ENCODE results near the gene HSPA12A. TPM values are rescaled to one million over a fixed set of nuclear protein-coding genes. Genes with fewer than 3 reads are reported as not detected.

HSPA12A gene
- total RNA-seq, 1 experiment from 2014 or later: 1.4 TPM

- H3K27me3 ChIP-seq (replicated peaks; ENCODE audit: insufficient read depth, low read depth, low read length, poor library complexity): peaks cover 9% of the 10 kb centered on the region
- ChIA-PET POLR2A (ENCODE audit: low non-redundant PET) (no interaction called here), CTCF (no interaction called here)
- TF ChIP-seq EZH2 (IDR thresholded peaks at IDR 0.05; ENCODE audit: borderline replicate concordance, low read depth, low read length, poor library complexity, severe bottlenecking) (no peak), CTCF (conservative IDR thresholded peaks at IDR 0.05; ENCODE audit: low read depth, low read length) (no peak)
- H3K36me3 ChIP-seq (ENCODE audit: insufficient read depth, low read length, poor library complexity, severe bottlenecking): no peaks in the 10 kb centered on the region
- no TSS peak for BruUV-seq (replicated peaks)
- H3K27ac ChIP-seq (ENCODE audit: low read depth, low read length, poor library complexity, severe bottlenecking): no peak overlapping the region
- no peak for DNase-seq (ENCODE audit: low spot score)
- intact Hi-C loops (cut with micrococcal nuclease; ENCODE audit: unreplicated experiment): no loop called here
- H3K4me1 ChIP-seq (ENCODE audit: insufficient read depth, low read length, poor library complexity, severe bottlenecking): no peaks in the 10 kb centered on the region
- H3K4me3 ChIP-seq (ENCODE audit: low read depth, low read length, poor library complexity, severe bottlenecking): no peak overlapping the region
- no peaks in the 10 kb centered on the region for H3K9me3 ChIP-seq (ENCODE audit: low read depth, low read length, poor library complexity, severe bottlenecking)
Measured at GRCh38 chr10:116671274-116671926, 71.0 kb downstream of the HSPA12A start.

GRCh38 chr10:116670706-116671105, 71.7 kb downstream of the HSPA12A start:
- intact Hi-C loops (cut with micrococcal nuclease; ENCODE audit: unreplicated experiment): no loop called here
- Histone ChIP-seq H3K27ac (ENCODE audit: low read depth, low read length, poor library complexity, severe bottlenecking) (no peak overlapping the region), H3K27me3 (replicated peaks; ENCODE audit: insufficient read depth, low read depth, low read length, poor library complexity) (peaks cover 9% of the 10 kb centered on the region), H3K4me3 (ENCODE audit: low read depth, low read length, poor library complexity, severe bottlenecking) (no peak overlapping the region), H3K36me3 (ENCODE audit: insufficient read depth, low read length, poor library complexity, severe bottlenecking) (no peaks in the 10 kb centered on the region), H3K9me3 (ENCODE audit: low read depth, low read length, poor library complexity, severe bottlenecking) (no peaks in the 10 kb centered on the region), H3K4me1 (ENCODE audit: insufficient read depth, low read length, poor library complexity, severe bottlenecking) (no peaks in the 10 kb centered on the region)
- BruUV-seq (replicated peaks): no TSS peak
- ChIA-PET POLR2A (ENCODE audit: low non-redundant PET) (no interaction called here), CTCF (no interaction called here)
- DNase-seq (ENCODE audit: low spot score): no peak
- TF ChIP-seq EZH2 (IDR thresholded peaks at IDR 0.05; ENCODE audit: borderline replicate concordance, low read depth, low read length, poor library complexity, severe bottlenecking) (no peak), CTCF (conservative IDR thresholded peaks at IDR 0.05; ENCODE audit: low read depth, low read length) (no peak)

- CTCF ChIA-PET: no interaction called here
- Histone ChIP-seq H3K27ac (ENCODE audit: low read depth, low read length, poor library complexity, severe bottlenecking) (no peak overlapping the region), H3K9me3 (ENCODE audit: low read depth, low read length, poor library complexity, severe bottlenecking) (no peaks in the 10 kb centered on the region), H3K27me3 (replicated peaks; ENCODE audit: insufficient read depth, low read depth, low read length, poor library complexity) (peaks cover 9% of the 10 kb centered on the region), H3K4me3 (ENCODE audit: low read depth, low read length, poor library complexity, severe bottlenecking) (no peak overlapping the region), H3K36me3 (ENCODE audit: insufficient read depth, low read length, poor library complexity, severe bottlenecking) (no peaks in the 10 kb centered on the region), H3K4me1 (ENCODE audit: insufficient read depth, low read length, poor library complexity, severe bottlenecking) (no peaks in the 10 kb centered on the region)
- BruUV-seq (replicated peaks): no TSS peak
- DNase-seq (ENCODE audit: low spot score): no peak
- intact Hi-C loops (cut with micrococcal nuclease; ENCODE audit: unreplicated experiment): no loop called here
- POLR2A ChIA-PET (ENCODE audit: low non-redundant PET): no interaction called here
- TF ChIP-seq CTCF (conservative IDR thresholded peaks at IDR 0.05; ENCODE audit: low read depth, low read length) (no peak), EZH2 (IDR thresholded peaks at IDR 0.05; ENCODE audit: borderline replicate concordance, low read depth, low read length, poor library complexity, severe bottlenecking) (no peak)
Measured at GRCh38 chr10:116669832-116670644, 72.3 kb downstream of the HSPA12A start.

Measured in A673 (cell line).